HG03103 (cell line): ENCODE measurements around the gene ATG3.
"Not testable (repeated sequence)": the region's sequence is repeated elsewhere in the genome, so short reads cannot be mapped to it uniquely, and the experiment has no call there.

Experiments used
- ATAC-seq: cut with Tn5 transposase; IDR thresholded peaks from one replicate; pipeline ENCODE4 v1.9.1; 2021; ENCODE audit warnings: low read depth; ENCODE audit not compliant: unreplicated experiment

ATG3 gene

GRCh38 chr3:112564247-112564939 is 2.6 kb upstream of the ATG3 start:
- ATAC-seq, result not testable (repeated sequence)

DNA sequence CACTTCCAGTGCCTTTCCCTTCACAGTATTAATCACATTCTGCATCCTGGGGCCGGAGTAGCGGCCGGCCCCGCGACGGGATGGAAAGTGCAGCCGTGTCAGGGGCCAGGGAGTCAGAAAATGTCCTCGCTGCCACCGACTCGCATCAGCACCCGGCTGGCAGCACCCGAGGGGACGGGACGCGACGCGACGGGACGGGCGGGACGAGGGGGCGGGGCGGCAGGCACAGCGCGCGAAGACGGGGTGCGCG is 353 bp downstream of the ATG3 start:
- ATAC-seq, result peak; percentile 36

DNA sequence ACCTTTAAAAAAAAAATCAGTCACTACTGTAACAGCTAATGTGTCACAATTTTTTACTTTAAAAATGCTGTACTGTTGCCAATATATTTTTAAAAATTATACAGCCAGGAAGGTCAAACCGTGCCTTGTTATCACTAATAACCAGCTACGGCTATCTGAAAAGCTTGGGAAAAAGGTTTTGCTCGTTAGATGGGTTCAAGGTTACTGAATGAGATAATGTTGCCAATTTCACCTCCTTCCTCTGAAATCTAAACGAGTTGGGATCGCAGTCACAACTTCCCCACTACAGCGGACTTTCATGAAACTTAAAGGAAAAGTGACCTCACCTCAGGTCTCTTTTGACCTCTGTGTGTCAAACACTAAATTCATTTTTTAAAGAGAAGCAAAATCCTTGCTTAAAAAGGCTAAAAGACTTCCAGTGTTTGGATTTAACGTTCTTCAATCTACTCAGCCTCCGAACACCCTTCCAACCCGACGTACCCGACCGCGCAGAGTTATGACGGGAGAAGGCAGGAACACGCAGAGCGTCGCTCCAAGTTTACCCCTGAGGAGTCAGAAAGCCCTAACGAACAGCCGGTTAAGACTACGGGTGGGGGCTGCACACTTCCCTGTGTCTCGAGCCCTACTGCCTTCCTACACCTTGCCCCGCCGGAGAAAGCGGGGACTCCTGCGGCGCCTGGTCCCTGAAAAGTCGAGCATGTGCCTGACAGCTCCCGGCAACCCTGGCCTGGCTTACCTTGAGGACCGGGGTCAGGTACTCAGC is 860 bp downstream of the ATG3 start:
- peak; percentile 11 for ATAC-seq

- ATAC-seq, result no peak
Measured at GRCh38 chr3:112560307-112560706, 1.5 kb downstream of the ATG3 start.

- ATAC-seq, result no peak
Measured at GRCh38 chr3:112557976-112558375, 3.8 kb downstream of the ATG3 start.

DNA sequence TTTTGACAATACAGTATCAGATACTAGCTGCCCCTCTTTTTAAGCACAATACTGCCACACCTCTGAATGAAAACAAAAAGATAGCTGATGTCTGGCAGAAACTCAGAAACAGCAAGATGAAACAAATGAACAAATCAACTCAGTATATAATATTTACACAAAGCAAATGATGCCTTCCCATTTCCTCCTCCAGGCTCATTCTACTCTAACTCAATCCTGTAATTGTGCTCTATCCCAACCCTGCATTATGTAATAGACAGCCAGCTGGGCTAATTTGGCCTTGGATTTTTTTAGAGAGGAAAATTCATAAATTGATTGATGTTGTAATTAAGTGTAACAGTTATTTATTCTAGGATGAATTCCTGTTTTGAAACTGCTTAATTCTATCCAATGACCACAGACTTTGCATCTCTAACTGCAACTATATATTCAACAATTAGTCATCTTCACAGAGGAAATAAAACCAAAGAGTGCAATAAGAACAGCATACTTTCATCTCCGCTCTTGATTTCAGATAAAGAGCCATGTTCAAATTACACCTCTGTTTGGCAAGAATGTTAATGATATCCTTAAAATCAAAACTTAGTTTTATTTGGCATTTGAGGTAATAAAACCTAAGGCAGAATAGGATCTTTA is 6.1 kb downstream of the ATG3 start:
- ATAC-seq, result no peak

- ATAC-seq, result no peak
Measured at GRCh38 chr3:112550859-112551258, 10.9 kb downstream of the ATG3 start.

DNA sequence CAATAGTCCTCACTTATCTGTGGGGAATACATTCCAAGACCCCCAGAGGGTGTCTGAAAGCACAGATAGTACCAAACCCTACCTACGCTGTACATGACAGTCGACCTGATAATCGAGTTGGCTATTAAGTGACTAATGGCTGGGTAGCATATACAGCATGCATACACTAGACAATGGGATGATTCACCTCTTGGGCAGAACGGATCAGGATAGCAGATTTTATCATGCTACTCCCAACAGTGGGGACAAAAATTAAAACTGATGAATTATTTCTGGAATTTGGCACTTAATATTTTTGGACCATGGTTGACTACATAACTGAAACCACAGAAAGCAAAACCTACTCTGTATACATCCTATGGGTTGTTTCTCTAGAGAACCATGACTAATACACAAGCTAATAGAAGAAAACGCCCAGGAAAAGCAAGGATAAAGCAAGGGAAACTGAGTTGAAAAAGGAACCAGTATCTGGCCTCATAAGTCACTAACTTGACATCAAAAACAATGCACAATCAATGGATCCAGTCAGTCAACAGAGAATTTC is 15.5 kb downstream of the ATG3 start:
- no peak for ATAC-seq

- peak; percentile 92 for ATAC-seq
Measured at GRCh38 chr3:112539825-112540650, 21.7 kb downstream of the ATG3 start.

GRCh38 chr3:112531358-112531781 is 30.4 kb downstream of the ATG3 start:
- ATAC-seq, result no peak

GRCh38 chr3:112530573-112530972 is 31.2 kb downstream of the ATG3 start:
- ATAC-seq, result no peak

DNA sequence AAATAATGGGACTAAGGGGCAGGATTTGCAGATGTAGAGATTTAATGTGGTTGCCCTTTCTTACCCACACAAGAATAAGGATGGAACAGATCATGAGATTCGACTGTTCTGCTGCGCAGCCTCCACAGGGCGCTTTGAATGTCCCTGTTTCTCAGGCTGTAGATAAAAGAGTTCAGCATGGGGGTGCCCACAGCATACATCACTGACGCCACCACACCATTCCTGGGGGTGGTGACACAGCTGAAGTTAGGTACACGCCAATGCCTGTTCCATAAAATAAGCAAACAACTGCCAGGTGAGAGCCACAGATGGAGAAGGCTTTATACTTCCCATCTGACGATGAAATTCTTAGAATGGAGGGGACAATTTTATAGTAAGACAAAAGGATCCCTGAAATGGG is 37.6 kb downstream of the ATG3 start:
- ATAC-seq, result not testable (repeated sequence)

DNA sequence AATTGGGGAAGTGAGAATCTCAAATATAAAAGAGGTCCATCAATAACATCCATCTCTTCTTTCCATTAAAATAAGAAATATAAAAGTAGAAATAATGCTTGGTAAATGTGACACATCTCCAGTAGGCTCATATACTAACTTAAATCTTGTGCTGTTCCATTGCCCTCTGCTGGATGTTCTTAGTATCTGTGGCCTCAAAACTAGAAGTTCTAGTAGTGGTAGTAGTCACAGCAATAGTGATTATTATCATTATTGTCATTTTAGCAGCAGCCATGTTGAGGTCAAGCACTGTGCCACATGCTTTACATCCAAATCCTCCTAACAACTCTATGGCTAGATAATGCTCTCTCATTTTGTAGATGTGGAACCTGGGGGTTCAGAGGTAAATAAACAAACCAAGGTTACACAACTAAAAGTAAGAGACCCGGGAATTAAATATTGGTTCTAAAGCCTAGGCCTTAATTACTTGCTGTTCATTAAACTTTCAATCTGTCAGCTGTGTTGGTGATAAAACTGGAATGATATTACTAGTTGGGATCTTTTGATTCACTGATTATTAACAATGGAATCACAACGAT is 42.2 kb downstream of the ATG3 start:
- peak; percentile 56 for ATAC-seq

- not testable (repeated sequence) for ATAC-seq
Measured at GRCh38 chr3:112518970-112519369, 42.8 kb downstream of the ATG3 start.

DNA sequence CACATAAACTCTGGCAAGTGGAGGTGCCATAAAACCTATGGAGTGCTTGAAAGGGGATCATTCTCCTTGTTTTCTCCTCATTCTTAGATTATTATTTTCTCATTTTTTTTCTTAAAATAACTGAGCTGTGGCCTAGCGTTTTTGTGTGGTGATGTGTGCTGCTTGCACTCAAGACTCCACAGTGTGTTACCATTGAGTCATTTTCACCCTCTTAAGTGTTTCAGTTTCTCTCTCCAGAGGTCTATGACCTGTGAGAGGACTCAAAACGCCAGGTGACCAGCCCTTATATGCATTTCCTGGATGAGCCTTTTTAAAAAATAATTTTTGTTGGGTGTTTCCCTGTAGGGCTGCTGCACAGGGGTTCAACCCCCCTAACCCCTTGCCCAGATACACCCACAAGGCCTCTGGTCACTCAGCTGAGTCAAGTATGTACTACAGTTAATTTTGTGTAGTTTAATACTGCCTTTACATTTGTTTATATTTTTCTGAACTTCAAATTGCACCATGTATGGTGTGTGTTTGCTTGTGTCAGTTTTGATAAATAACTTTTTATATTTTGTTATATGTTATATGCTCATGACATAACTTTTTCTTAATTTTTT is 47.1 kb downstream of the ATG3 start:
- peak; percentile 99 for ATAC-seq

GRCh38 chr3:112512320-112512719 is 49.4 kb downstream of the ATG3 start:
- no peak for ATAC-seq

- no peak for ATAC-seq
Measured at GRCh38 chr3:112508860-112509259, 52.9 kb downstream of the ATG3 start.

DNA sequence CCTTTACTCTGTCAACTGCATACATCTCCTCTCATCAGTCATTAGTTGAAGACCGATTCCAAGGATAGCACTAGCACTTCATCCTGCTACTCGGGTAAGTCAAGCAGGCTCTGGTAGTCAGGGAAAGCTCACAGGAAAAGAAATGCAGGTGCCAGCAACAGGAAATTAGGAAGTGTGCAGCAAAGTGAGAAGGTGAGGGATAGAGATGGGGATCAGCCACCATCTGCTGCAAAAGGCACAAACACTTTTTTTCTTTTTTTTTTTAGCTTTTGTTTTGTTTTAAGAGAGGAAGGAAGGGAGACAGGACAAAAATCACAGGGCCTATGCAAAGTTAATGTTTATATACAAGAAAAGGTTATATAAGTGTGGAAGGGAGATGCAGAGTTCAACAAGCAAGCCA is 53.5 kb downstream of the ATG3 start:
- ATAC-seq, result no peak

DNA sequence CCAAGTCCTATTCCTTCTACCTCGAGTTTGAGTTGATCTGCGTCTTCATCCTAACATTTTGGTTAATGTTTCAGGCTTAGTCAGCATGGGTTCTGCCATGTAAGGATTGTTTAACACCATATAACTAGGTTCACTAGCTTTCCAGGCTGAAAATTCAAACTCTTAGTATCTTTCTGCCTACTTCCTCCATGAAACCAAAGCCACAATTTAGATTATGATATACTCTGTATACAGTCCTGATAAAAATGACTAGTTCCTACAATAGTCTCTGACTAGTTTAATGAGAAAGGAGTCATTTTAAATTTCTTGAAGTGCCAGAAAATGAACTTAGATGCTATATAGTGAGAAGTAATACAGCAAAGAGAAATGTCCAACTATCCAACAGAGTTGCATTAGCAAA is 55.9 kb downstream of the ATG3 start:
- no peak for ATAC-seq

- ATAC-seq, result no peak
Measured at GRCh38 chr3:112504123-112504522, 57.6 kb downstream of the ATG3 start.
